RWPE2 (cell line): ENCODE measurements around the gene ZNF792.
"Not testable (repeated sequence)": the region's sequence is repeated elsewhere in the genome, so short reads cannot be mapped to it uniquely, and the experiment has no call there.

Experiments
- ATAC-seq: fragments of 200-7000 bp; cut with Tn5 transposase; 3 replicates; pipeline ENCODE4 v1.9.1; 2021; ENCODE audit warnings: low read depth
- DNase-seq: peaks from one replicate; pipeline ENCODE4 v3.0.0-alpha.2; 2020; ENCODE audit warnings: low spot score
- H3K27ac ChIP-seq: fragments of 450-650 bp; 2 replicates; pipeline ENCODE4 v1.5.1; 2017; ENCODE audit warnings: mild to moderate bottlenecking; ENCODE audit not compliant: poor library complexity, severe bottlenecking
- H3K27me3 ChIP-seq: fragments of 250-450 bp; sonication (Bioruptor Pico); 2 replicates; pipeline ENCODE4 v1.5.1; 2021; ENCODE audit warnings: mild to moderate bottlenecking, moderate library complexity; ENCODE audit not compliant: insufficient read depth, poor library complexity, severe bottlenecking
- H3K36me3 ChIP-seq: fragments of 250-450 bp; sonication (Bioruptor Pico); 2 replicates; pipeline ENCODE4 v1.5.1; 2020; ENCODE audit warnings: low read depth, mild to moderate bottlenecking, moderate library complexity
- H3K4me1 ChIP-seq: fragments of 250-450 bp; sonication (Bioruptor Pico); 2 replicates; pipeline ENCODE4 v1.5.1; 2021; ENCODE audit warnings: mild to moderate bottlenecking, moderate library complexity; ENCODE audit not compliant: insufficient read depth, poor library complexity, severe bottlenecking
- H3K4me3 ChIP-seq: fragments of 250-450 bp; sonication (Bioruptor Pico); 2 replicates; pipeline ENCODE4 v1.5.1; 2021; ENCODE audit warnings: mild to moderate bottlenecking, moderate library complexity; ENCODE audit not compliant: severe bottlenecking
- H3K9me3 ChIP-seq: fragments of 250-450 bp; sonication (Bioruptor Pico); 2 replicates; pipeline ENCODE4 v1.5.1; 2021; ENCODE audit warnings: mild to moderate bottlenecking, moderate library complexity; ENCODE audit not compliant: severe bottlenecking
- CTCF ChIP-seq: fragments of 450-650 bp; IDR thresholded peaks from one replicate; pipeline ENCODE4 v1.5.1; 2017; ENCODE audit warnings: mild to moderate bottlenecking, moderate library complexity; ENCODE audit not compliant: poor library complexity, severe bottlenecking

Gene ZNF792

GRCh38 chr19:35009424-35010415 is 45.7 kb upstream of the ZNF792 start:
- H3K4me1 ChIP-seq, result peaks cover 7% of the 10 kb centered on the region

GRCh38 chr19:35008891-35009341 is 44.9 kb upstream of the ZNF792 start:
- H3K4me1 ChIP-seq, result peaks cover 7% of the 10 kb centered on the region
- peaks cover 61% of the 10 kb centered on the region for H3K36me3 ChIP-seq
- no peak for TF ChIP-seq CTCF
- no peaks in the 10 kb centered on the region for H3K9me3 ChIP-seq
- H3K27ac ChIP-seq, result no peak overlapping the region
- H3K27me3 ChIP-seq, result no peaks in the 10 kb centered on the region
- ATAC-seq (no peak), DNase-seq (no peak)
- H3K4me3 ChIP-seq, result no peak overlapping the region

More at GRCh38 chr19:35009424-35010415, 45.7 kb upstream of the ZNF792 start:
- no peak for ATAC-seq
- Histone ChIP-seq H3K27ac (no peak overlapping the region), H3K36me3 (peaks cover 69% of the 10 kb centered on the region), H3K9me3 (no peaks in the 10 kb centered on the region), H3K4me3 (no peak overlapping the region), H3K27me3 (no peaks in the 10 kb centered on the region)
- no peak for DNase-seq
- no peak for TF ChIP-seq CTCF

- ATAC-seq, H3K27me3 ChIP-seq, H3K9me3 ChIP-seq, H3K4me3 ChIP-seq, H3K4me1 ChIP-seq, DNase-seq, H3K27ac ChIP-seq: not testable (repeated sequence)
- peaks cover 50% of the 10 kb centered on the region for H3K36me3 ChIP-seq
These were observed 43.4 kb upstream of the ZNF792 start for GRCh38 chr19:35007427-35007826.

GRCh38 chr19:35006999-35007365 is 43.0 kb upstream of the ZNF792 start:
- Histone ChIP-seq H3K27ac (peak overlapping the region; percentile 46), H3K36me3 (peaks cover 45% of the 10 kb centered on the region), H3K9me3 (no peaks in the 10 kb centered on the region), H3K4me3 (no peak overlapping the region), H3K4me1 (peaks cover 7% of the 10 kb centered on the region), H3K27me3 (no peaks in the 10 kb centered on the region)
- TF ChIP-seq CTCF, result no peak
- DNase-seq (no peak), ATAC-seq (no peak)

- ATAC-seq (peak; percentile 75), DNase-seq (no peak)
- peaks cover 7% of the 10 kb centered on the region for H3K4me1 ChIP-seq
- H3K36me3 ChIP-seq, result peaks cover 44% of the 10 kb centered on the region
- H3K27ac ChIP-seq, result peak overlapping the region; percentile 46
- no peaks in the 10 kb centered on the region for H3K9me3 ChIP-seq
- TF ChIP-seq CTCF, result no peak
- no peak overlapping the region for H3K4me3 ChIP-seq
- H3K27me3 ChIP-seq, result no peaks in the 10 kb centered on the region
These were observed 42.4 kb upstream of the ZNF792 start for GRCh38 chr19:35006342-35006998.

- H3K9me3 ChIP-seq, DNase-seq, H3K4me1 ChIP-seq, ATAC-seq, H3K4me3 ChIP-seq, H3K27me3 ChIP-seq: not testable (repeated sequence)
- H3K36me3 ChIP-seq, result peaks cover 43% of the 10 kb centered on the region
- peak overlapping the region; percentile 46 for H3K27ac ChIP-seq
These were observed 41.9 kb upstream of the ZNF792 start for GRCh38 chr19:35006007-35006341.
